Astrocyte (in vitro differentiated cells and primary cell): Measurements from ENCODE around the gene MYO9A. TPM values are rescaled to one million over a fixed set of nuclear protein-coding genes. Genes with fewer than 3 reads are reported as not detected.
A peak's percentile ranks its signal among the peaks of the same experiment; 100 is the strongest.
"Not testable (repeated sequence)": the region's sequence is repeated elsewhere in the genome, so short reads cannot be mapped to it uniquely, and the experiment has no call there.

Experiments used
- DNase-seq: peaks from one replicate; pipeline ENCODE4 v3.0.0-alpha.2; 2010; ENCODE audit warnings: low read depth
- FAIRE-seq: peaks from 2 replicates; lab custom pipeline; 2011; peaks lifted over from hg19 to GRCh38; lab: Jason Lieb, UNC
- H2AFZ ChIP-seq: 2 replicates; pipeline ENCODE4 v1.6.0; 2012; ENCODE audit warnings: low read depth, low read length, inconsistent platforms
- H3K27ac ChIP-seq: 2 replicates; pipeline ENCODE4 v1.5.1; 2011; ENCODE audit warnings: low read depth, low read length, inconsistent platforms
- H3K27me3 ChIP-seq: 2 replicates; pipeline ENCODE4 v1.6.0; 2011; ENCODE audit warnings: low read length, inconsistent platforms; ENCODE audit not compliant: insufficient read depth
- H3K36me3 ChIP-seq: 2 replicates; pipeline ENCODE4 v1.5.1; 2011; ENCODE audit warnings: low read length, inconsistent platforms; ENCODE audit not compliant: insufficient read depth
- H3K4me1 ChIP-seq: 2 replicates; pipeline ENCODE4 v1.5.1; 2011; ENCODE audit warnings: low read length, inconsistent platforms; ENCODE audit not compliant: insufficient read depth
- H3K4me2 ChIP-seq: 2 replicates; pipeline ENCODE4 v1.6.0; 2012; ENCODE audit warnings: low read length, inconsistent platforms
- H3K4me3 ChIP-seq: 2 replicates; pipeline ENCODE4 v1.5.1; 2011; ENCODE audit warnings: low read depth, mild to moderate bottlenecking, low read length, inconsistent platforms; ENCODE audit not compliant: insufficient read depth
- H3K79me2 ChIP-seq: 2 replicates; pipeline ENCODE4 v1.6.0; 2012; ENCODE audit warnings: mild to moderate bottlenecking, low read length, inconsistent platforms; ENCODE audit not compliant: insufficient read depth
- H3K9ac ChIP-seq: 2 replicates; pipeline ENCODE4 v1.6.0; 2012; ENCODE audit warnings: mild to moderate bottlenecking, low read length, inconsistent platforms
- H3K9me3 ChIP-seq: 2 replicates; pipeline ENCODE4 v1.5.1; 2012; ENCODE audit warnings: low read depth, mild to moderate bottlenecking, low read length, inconsistent platforms; ENCODE audit not compliant: insufficient read depth
- H4K20me1 ChIP-seq: 2 replicates; pipeline ENCODE4 v1.6.0; 2012; ENCODE audit warnings: low read length, inconsistent platforms; ENCODE audit not compliant: insufficient read depth
- H3K27ac Mint-ChIP-seq: one replicate; pipeline ENCODE4 v1.8.0; 2021; ENCODE audit warnings: mild to moderate bottlenecking, mixed read lengths; ENCODE audit not compliant: unreplicated experiment
- H3K27me3 Mint-ChIP-seq: one replicate; pipeline ENCODE4 v1.8.0; 2021; ENCODE audit warnings: low read depth, mixed read lengths; ENCODE audit not compliant: unreplicated experiment
- H3K36me3 Mint-ChIP-seq: one replicate; pipeline ENCODE4 v1.8.0; 2021; ENCODE audit warnings: low read depth, mixed read lengths; ENCODE audit not compliant: unreplicated experiment
- H3K4me1 Mint-ChIP-seq: one replicate; pipeline ENCODE4 v1.8.0; 2021; ENCODE audit warnings: low read depth, mixed read lengths; ENCODE audit not compliant: unreplicated experiment
- H3K4me3 Mint-ChIP-seq: one replicate; pipeline ENCODE4 v1.8.0; 2021; ENCODE audit warnings: mild to moderate bottlenecking, moderate library complexity, mixed read lengths; ENCODE audit not compliant: unreplicated experiment
- H3K9me3 Mint-ChIP-seq: one replicate; pipeline ENCODE4 v1.8.0; 2021; ENCODE audit warnings: mild to moderate bottlenecking, mixed read lengths; ENCODE audit not compliant: unreplicated experiment
- EZH2 ChIP-seq: IDR thresholded peaks from 2 replicates; pipeline ENCODE4 v1.6.1; 2012; ENCODE audit warnings: mild to moderate bottlenecking, low read length, inconsistent platforms; ENCODE audit not compliant: insufficient read depth
- total RNA-seq: library from RNA; stranded (reverse); gene quantifications from 2 replicates; pipeline ENCODE4 v1.2.1, GENCODE V29; 2021
- TF ChIP-seq, protein P1 (sequence below): IDR thresholded peaks from 2 replicates; pipeline ENCODE4 v1.5.1; 2011; ENCODE audit warnings: low read depth, mild to moderate bottlenecking, inconsistent platforms, low read length, moderate library complexity; ENCODE audit not compliant: insufficient read depth

MYO9A gene
- total RNA-seq, 1 donor from 2014 or later, result 26.4 TPM

- Histone ChIP-seq H3K27me3 (no peaks in the 10 kb centered on the region), H2AFZ (no peak overlapping the region), H3K4me2 (no peak overlapping the region), H3K4me1 (no peaks in the 10 kb centered on the region), H3K36me3 (no peaks in the 10 kb centered on the region), H3K27ac (no peak overlapping the region), H4K20me1 (peaks cover 40% of the 10 kb centered on the region), H3K79me2 (peaks cover 33% of the 10 kb centered on the region), H3K9ac (no peak overlapping the region), H3K4me3 (no peak overlapping the region), H3K9me3 (no peaks in the 10 kb centered on the region)
- Mint-ChIP-seq H3K27me3 (no peaks in the 10 kb centered on the region), H3K36me3 (no peaks in the 10 kb centered on the region), H3K4me3 (no peak overlapping the region), H3K4me1 (peaks cover 31% of the 10 kb centered on the region), H3K9me3 (peaks cover 6% of the 10 kb centered on the region), H3K27ac (no peak overlapping the region)
- no peak for DNase-seq
- TF ChIP-seq EZH2, result no peak
- TF ChIP-seq, protein P1, sequence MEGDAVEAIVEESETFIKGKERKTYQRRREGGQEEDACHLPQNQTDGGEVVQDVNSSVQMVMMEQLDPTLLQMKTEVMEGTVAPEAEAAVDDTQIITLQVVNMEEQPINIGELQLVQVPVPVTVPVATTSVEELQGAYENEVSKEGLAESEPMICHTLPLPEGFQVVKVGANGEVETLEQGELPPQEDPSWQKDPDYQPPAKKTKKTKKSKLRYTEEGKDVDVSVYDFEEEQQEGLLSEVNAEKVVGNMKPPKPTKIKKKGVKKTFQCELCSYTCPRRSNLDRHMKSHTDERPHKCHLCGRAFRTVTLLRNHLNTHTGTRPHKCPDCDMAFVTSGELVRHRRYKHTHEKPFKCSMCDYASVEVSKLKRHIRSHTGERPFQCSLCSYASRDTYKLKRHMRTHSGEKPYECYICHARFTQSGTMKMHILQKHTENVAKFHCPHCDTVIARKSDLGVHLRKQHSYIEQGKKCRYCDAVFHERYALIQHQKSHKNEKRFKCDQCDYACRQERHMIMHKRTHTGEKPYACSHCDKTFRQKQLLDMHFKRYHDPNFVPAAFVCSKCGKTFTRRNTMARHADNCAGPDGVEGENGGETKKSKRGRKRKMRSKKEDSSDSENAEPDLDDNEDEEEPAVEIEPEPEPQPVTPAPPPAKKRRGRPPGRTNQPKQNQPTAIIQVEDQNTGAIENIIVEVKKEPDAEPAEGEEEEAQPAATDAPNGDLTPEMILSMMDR, result no peak
- no peak for FAIRE-seq
These were observed 59.4 kb downstream of the MYO9A start for GRCh38 chr15:72058585-72058984.

GRCh38 chr15:72057548-72058091 is 60.3 kb downstream of the MYO9A start:
- Histone ChIP-seq H3K4me3 (no peak overlapping the region), H2AFZ (peak overlapping the region; percentile 21), H4K20me1 (peaks cover 48% of the 10 kb centered on the region), H3K4me2 (peak overlapping the region; percentile 60), H3K9me3 (no peaks in the 10 kb centered on the region), H3K36me3 (no peaks in the 10 kb centered on the region), H3K27ac (no peak overlapping the region), H3K79me2 (peaks cover 27% of the 10 kb centered on the region), H3K4me1 (no peaks in the 10 kb centered on the region), H3K9ac (no peak overlapping the region), H3K27me3 (no peaks in the 10 kb centered on the region)
- no peak for TF ChIP-seq EZH2
- TF ChIP-seq, protein P1, result no peak
- no peaks in the 10 kb centered on the region for H3K36me3 Mint-ChIP-seq
- no peak for FAIRE-seq
- no peak for DNase-seq
- H3K27me3 Mint-ChIP-seq, result no peaks in the 10 kb centered on the region
- peak overlapping the region; percentile 21 for H3K27ac Mint-ChIP-seq
- no peak overlapping the region for H3K4me3 Mint-ChIP-seq
- peaks cover 6% of the 10 kb centered on the region for H3K9me3 Mint-ChIP-seq
- peaks cover 27% of the 10 kb centered on the region for H3K4me1 Mint-ChIP-seq

DNA sequence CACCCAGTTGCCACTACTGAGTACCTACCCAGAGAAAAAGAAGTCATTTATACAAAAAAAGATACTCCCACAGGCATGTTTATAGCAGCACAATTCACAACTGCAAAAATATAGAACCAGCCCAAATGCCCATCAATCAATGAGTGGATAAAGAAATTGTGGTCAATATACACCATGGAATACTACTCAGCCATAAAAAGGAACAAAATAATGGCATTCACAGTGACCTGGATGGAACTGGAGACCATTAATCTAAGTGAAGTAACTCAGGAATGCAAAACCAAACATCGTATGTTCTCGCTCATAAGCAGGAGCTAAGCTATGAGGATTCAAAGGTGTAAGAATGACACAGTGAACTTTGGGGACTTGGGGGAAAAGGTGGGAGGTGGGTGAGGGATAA is 61.7 kb downstream of the MYO9A start:
- H3K4me3 Mint-ChIP-seq, H3K27ac Mint-ChIP-seq, H3K4me1 ChIP-seq, FAIRE-seq, H3K27ac ChIP-seq, H3K9me3 ChIP-seq, DNase-seq, H3K4me3 ChIP-seq, H2AFZ ChIP-seq, H3K9ac ChIP-seq, H3K9me3 Mint-ChIP-seq, H3K36me3 ChIP-seq, H3K27me3 ChIP-seq, H3K4me2 ChIP-seq, H3K36me3 Mint-ChIP-seq, H3K27me3 Mint-ChIP-seq: not testable (repeated sequence)
- Histone ChIP-seq H4K20me1 (peaks cover 48% of the 10 kb centered on the region), H3K79me2 (peaks cover 24% of the 10 kb centered on the region)
- H3K4me1 Mint-ChIP-seq, result peaks cover 20% of the 10 kb centered on the region

- Histone ChIP-seq H4K20me1 (peaks cover 55% of the 10 kb centered on the region), H3K79me2 (peaks cover 19% of the 10 kb centered on the region)
- H3K4me2 ChIP-seq, H3K9me3 ChIP-seq, H3K9me3 Mint-ChIP-seq, H3K27ac ChIP-seq, H3K36me3 Mint-ChIP-seq, H3K9ac ChIP-seq, H3K27me3 Mint-ChIP-seq, H3K4me3 Mint-ChIP-seq, H3K27me3 ChIP-seq, FAIRE-seq, H3K4me3 ChIP-seq, H2AFZ ChIP-seq, DNase-seq, H3K36me3 ChIP-seq, H3K4me1 ChIP-seq: not testable (repeated sequence)
- Mint-ChIP-seq H3K4me1 (peaks cover 12% of the 10 kb centered on the region), H3K27ac (peak overlapping the region; percentile 58)
These were observed 64.7 kb downstream of the MYO9A start for GRCh38 chr15:72053297-72053696.
